Kidney glomerular epithelial cell (primary cell): Measurements from ENCODE around the gene LHFPL2.
"Not testable (repeated sequence)": the region's sequence is repeated elsewhere in the genome, so short reads cannot be mapped to it uniquely, and the experiment has no call there.

ENCODE experiments used
- DNase-seq: peaks from one replicate; lab custom pipeline; 2025; lab: John Stamatoyannopoulos, UW

The LHFPL2 gene

GRCh38 chr5:78457507-78457906, 191.1 kb downstream of the LHFPL2 start:
- DNase-seq, result not testable (repeated sequence)

DNA sequence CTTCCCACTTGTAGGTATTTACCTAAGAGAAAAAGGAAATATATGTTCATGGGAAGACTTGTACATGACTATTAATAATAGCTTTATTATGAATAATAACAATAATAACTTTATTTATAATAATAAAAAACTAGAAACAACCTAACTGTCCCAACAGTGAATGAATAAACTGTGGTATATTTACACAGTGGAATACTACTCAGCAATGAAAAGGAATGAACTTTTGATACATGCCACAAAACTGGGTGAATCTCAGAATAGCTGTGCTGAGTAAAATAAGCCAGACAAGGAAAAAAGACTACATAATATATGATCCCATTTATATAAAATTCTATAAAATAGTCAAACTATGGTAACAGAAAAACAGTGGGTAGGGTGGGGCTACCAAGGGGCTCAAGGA, 199.5 kb downstream of the LHFPL2 start:
- no peak for DNase-seq

DNA sequence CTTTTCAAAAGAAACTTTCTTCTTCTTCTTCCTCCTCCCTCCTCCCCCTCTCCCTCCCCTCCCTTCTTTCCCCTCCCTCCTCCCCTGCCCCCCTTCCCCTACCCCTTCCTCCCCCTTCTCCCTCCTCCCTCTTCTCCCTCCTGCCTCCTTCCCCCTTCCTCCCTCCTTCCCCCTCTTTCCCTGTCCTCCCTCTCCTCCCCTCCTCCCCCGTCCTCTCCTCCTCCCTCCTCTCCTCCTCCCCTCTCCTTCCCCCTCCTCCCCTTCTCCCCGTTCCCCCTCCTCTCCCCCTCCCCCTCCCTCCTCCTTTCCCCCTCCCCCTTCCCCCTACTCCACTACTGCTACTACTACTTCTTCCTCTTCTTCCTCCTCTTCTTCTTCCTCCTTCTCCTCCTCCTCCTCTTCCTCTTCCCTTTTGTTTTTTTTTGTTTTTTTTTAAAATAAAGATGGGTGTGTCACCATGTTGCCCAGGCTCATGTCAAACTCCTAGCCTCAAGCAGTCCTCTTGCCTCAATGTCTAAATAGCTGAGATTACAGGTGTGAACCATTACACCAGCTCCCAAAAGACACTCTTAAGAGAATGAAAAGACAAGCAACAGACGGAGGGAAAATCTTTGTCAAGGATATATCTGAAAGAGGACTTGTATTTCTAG, 200.7 kb downstream of the LHFPL2 start:
- DNase-seq, result no peak
